Stimulated activated CD8-positive, alpha-beta memory T cell treated with anti-CD3 and anti-CD28 coated beads, Interleukin-15, amount 100 ng/mL, for 4 hours (primary cell): Measurements from ENCODE around the gene QSOX1.

Experiments
- DNase-seq, 2 donors: peaks; one replicate each; pipeline ENCODE4 v3.0.0-alpha.2; 2020; ENCODE audit warnings: low read depth in 2 of 2

Gene QSOX1

DNA sequence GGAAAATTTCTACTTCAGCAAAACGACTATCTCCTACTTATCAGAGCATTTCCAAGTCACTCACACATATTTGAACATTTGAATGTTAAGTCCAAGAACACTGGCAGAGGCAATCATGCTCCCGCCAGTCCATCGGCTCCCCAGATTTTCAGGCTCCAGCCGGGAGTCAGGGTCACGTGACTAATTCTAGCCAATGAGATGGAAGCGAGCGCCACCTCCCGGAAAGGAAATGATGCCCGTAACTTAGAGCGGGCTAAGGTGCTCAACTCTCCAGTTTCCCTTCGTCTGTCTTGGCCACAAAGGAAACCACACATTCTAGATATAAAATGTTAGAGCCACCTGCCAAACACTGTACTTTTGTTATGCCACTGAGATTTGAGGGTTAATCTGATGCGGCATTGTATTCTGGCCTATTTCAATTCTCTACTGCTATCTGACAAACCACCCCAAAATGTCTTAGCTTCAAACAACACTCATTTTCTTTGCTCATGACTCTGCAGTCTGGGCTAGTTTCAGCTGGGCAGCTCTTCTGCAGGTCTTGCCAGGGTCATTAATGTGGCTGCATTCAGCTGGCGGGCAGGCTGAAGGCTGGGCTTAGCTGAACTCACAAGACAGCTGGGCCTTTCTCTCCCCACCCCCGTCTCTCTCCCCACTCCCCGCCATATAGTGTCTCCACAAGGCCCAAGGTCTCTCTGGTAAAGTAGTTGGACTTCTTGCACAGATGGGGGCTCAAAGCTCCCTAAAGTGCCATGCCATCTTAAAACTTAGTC is 58.9 kb downstream of the QSOX1 start:
- no peak for DNase-seq

DNA sequence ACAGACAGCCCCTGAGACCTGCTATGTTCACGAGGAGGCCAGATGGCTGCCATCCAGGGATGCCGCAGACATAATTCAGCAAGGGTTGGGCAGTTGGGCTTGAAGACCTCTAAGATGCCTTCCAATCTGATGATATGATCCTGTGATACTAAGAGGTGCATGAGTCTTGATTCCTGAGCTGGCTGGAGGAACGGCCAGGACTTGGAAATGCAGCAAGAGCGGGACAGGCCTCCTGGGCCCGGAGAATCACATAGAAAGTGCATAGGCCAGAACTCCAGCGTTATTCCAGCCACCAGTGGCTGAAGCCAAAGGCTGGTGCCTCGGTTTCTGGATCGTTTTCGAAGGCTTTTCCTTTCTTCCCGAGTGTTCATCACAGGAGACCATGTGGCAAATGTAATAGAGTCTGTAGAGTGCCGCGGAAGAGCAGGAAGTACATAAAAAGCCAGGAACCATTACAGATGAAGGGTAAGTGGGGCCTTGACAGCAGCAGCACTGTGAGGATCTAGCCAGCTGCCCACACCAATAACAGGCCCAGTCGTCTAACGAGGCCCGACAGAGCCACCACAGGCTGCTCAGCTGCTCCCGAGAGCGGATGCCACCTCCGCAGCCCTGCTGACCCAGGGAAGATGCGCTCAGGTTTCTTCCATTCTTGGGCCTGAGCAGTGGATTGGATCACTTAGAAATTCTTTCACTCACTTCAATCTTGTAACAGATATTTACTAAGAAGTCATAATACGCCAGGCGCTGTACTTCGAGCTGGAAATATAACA is 61.4 kb downstream of the QSOX1 start:
- no peak for DNase-seq

DNA sequence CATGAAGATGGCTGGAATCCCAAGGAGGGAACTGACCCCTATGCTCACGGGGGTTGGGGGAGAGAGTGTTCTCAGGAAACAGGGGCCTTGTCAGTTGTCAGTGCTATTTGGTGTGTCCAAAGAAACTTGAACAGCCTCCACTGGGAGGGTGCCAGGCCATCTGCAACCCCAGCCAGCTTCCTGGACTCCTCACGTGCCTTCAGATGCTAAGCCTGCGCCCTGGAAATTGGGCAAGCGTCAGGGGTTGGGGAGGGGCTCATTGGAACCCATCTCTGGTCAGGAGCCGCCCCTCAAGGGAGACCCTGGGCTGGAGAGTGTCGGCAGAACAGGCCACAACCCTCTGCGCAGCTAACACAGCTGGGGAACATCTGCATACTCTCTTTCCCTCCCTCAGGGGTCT is 62.3 kb downstream of the QSOX1 start:
- DNase-seq: no peak

DNA sequence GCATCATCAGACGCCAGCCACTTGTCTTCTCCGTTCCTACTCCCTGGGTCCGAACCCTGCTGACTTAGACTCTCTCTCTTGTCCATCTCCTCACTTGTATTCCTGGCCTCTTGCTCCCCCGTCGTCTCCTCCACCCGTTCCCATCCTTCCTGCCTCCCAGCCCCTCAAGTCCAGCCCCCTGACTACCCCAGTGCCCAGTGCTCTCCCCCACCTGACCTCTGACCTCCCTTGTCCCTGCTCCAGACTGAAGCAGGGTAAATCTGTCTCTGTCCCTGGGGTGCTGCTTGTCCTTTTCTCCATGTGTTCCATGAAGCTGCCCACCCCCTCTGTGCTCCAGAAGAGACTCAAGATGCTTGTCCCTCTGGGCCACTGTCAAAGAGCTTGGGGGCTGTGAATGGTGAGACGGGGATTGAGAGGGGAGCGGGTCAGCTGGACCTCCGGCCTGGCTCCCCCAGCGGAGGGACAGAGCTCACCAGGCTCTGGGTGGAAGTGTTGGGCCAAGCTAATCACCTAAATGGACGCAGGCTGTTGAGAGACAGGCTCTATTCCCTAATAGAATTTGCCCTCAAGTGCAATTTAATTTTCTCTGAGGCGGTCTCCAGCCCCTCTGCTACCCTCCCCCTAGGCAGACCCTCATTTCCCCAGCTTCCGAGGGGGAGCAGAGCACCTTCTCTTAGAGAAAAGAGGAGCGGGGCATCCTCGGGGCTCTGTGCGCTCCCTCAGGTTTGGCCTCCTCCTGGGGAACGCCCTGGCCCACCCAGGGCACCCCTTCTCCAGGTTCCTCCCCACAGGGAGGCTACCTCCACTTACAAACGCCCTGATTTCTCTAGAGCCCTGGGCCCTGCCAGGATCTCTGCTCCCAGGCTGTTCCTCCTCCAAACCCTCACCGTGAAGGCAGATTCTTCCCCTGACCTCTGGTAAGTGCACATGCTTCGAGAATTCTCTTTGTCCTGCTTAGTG is 64.4 kb downstream of the QSOX1 start:
- DNase-seq: no peak

DNA sequence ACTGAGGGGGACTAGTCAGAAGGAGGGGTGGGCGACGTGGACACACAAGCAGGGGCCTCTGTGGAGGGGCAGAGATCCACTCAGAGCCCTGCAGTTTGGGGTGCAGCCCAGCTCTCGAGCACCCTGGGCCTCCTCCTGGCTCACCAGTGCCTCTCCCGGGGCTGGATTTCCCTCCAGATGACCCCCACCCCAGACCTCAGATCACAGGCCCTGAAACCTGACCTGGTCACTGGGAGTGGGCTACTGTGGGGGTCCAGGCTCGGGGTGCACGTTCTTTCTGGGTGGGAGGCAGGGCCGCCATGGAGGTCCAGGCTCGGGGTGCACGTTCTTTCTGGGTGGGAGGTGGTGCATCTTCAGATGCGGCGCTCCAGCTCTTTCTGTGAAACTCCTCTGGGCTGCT is 65.1 kb downstream of the QSOX1 start:
- DNase-seq: no peak

DNA sequence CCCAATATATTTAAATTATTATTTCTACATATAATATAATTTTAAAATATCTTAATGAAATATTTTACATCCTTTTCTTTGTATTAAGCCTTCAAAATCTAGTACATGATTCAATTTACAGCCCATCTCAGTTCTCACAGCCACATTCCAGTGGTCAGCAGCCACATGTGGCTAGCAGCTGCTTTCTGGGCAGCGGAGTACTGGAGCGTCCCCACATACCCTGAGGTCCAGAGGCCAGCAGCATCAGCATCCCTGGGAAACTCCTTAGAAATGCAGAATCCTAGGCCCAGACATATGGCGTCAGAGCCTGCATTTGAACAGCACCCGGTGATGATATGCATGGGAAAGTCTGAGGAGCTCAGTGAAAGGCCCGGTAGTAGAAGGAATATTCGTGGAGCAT is 66.8 kb downstream of the QSOX1 start:
- DNase-seq: no peak

DNA sequence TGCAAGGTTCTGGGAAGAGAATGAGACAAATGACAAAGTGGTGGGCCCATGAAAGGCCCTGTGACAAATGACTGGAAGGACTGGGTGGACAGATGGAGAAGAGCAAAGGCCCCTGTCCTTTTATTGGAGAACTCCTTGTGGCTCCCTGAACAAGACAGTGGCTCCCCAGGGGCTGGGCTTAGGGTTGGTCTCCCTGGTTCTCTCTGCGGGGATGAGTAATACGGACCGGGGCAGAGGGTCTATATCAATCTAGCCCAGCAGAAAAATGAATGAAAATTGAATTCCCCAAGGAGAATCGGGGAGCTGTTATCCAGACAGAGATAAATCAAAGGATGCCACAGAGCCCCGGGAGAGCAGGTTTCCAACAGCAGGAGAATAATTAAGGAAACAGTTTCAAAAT is 70.2 kb downstream of the QSOX1 start:
- DNase-seq: no peak

DNA sequence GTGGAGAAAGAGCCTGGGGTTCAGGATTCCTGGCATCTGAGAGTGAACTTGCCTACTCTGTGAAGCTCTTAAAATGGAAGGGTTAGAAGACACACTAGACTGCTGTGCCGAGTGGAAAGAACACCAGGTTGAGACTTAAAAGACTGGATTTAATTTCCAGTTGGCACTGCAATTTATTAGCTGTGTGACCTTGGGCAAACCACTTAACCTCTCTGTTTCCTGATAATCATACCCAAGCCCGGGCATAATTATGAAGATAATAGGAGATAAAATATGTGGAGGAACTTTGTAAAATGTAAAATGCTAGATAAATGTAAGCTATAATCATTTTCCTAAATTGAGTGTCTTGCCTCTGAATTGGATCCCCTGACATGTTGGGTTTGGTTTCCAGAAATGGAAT is 70.7 kb downstream of the QSOX1 start:
- no peak for DNase-seq

DNA sequence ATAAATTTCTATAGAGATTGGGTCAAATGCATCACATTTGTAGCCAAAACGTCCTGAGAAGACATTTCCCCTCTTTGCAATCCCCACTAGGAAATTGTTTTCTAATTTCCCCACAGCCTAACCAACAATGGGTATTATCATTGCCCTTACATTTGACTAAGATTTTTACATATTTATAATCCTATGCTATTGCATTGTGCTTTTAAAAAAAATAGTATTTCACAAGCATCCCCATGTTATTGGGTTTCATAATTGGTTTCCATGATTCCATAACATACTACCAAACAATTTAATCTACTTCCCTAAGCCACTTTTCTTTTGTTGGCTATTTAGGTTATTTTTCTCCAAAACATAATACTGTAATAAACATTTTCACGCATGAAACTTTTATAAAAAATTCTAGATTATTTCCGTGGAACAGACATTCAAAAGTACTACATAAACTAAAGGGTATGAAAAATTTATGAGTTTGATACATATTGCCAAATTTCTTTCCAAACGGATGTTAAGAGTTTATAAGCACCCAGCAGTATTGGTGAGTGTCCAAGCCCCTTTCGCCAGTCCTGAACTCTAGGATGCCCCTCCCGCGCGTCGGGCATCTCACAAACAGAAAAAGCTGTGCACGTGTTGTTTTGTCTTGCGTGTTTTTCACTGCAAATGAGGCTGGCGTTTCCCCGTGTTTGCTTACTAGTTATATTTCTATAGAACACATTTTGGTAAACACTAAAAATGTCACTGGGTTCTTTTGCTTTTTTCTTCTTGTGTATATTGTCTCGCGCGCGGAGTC is 73.4 kb downstream of the QSOX1 start:
- DNase-seq: no peak

DNA sequence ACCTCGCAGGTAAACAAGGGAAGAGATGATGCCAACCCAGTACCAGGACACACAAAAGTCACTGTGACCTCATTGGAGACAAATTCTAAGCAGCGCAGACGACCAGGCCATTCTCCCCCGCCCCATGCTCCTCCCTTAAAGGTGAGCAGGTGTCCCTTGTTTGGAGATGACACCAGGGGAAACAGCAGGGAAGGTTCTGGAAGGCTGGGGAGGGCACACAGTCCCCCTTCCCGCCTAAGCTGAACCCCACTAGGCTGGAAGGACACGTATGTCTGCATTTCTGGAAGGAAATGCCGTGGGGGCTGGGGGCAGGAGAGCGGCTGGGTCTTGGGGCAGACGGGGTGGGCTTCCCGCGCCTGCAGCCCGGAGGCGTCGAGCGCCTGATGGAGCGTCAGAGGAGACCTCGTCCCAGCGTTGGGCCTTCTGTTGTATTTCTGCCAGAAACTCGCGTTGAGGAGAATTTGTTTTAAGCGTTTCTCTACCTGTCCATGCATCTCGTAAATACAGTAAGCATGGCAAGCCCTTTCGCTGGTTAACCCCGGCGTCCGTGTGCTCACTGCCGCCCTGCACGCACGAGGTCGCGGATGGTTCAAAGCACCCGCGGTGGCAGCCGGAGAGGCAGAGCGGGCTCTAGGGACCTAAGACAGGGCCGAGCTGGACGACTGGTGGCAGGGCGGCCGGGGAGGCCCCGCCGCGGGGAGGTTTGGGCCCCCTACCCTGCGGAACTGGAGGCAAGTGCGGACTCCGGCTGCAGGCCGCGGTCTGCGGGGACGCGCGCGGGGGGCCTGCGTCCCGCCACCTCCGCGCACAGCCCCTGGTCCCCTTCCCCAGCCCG is 74.2 kb downstream of the QSOX1 start:
- DNase-seq: no peak

DNA sequence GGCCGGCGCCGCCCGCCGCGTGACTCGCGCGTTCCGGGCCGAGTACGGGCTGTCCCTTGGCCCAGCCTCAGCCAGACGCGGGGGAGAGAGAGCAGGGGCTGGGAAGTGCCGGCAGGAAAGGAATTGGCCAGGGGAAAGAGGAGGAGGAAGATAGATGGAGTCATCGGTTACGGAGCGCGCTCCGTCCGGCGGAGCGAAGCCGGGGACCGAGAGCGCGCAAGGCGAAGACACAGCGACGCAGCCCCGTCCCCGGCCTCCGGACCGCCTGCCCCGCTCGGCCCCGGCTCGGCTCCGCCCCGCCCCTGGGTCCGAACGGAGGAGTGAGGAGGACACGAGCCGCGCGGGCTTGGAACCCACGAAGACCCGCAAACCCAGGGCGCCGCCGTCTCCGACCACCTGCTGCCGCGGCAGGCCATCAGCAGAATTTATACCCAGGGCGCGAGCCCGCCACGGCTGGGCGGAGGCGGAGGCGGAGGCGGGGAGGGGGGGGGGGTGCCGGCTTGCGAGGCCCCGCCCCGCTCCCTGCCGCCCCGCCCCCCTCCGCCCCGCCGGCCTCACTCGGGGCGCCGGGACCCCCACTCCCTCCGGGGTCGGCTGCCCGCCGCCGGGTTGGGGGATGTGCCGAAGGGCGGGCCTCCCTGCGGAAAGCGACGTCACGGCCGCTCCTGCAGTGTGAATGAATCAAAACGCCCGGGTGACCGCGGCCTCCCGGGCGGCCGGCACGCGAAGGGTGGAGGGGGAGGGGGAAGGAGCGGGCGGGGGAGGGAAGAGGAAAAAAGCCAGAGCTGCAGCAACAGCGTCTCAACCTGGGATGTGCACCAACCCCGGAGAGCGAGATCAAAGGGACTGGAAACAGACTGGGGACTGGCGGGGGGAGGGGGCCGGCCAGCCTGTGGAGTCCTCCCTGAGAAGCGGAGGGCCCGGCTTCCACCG is 75.1 kb downstream of the QSOX1 start, which contains the start of gene LHX4:
TSS of gene LHX4 (plus strand) at position 782 of the 933 bp plus-strand sequence. CDS start 266 bp downstream, outside the sequence.
- DNase-seq: no peak

DNA sequence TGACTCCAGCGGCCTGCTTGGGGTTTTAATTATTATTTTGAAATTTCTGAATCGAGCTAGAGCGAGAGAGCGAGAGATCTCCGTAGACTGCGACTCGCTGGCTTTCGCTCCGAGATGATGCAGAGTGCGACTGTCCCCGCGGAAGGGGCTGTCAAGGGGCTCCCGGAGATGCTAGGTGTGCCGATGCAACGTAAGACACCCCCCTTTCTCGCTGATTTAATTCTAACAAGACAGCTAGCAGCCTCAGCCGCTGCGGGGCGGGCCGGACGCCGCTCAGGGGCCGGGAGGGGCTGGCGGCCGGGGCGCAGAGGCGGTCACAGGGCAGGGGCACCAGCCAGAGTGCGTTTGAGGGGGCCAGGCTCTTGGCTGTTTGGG is 75.7 kb downstream of the QSOX1 start:
- DNase-seq: no peak

DNA sequence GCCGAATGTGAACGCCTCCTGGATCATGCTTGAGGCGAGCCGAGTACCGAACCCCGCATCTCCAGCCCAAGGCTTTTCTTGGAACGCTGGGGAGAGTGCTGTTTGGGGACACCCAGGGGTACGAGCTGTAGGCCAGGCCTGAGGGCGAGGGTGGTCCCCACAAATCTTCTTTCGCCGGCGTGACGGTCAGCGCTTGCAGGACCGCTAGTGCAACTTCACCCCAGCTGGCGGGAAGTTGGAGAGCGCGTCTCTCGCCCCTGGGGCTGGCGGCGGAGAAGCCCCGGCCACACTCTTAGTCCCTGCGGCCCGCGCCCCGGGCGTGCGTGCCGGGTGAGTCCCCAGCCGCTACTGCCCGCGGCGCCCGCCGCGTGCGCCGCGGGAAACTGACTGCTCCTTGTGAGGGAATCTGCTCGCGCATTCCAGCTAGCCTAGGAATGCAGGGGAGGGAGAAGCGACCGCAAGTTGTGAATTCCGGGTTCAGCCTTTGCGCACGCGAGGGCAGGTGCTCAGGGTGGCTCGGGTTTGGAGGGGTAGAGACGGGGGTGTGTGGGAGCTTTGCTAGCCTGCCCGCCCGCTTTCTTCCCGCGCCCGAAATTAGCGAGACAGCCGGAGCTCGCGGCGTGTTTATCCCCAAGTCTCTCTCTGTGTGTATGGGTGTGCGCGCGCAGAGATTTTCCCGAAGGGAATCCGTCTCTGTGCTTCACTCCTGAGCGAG is 76.3 kb downstream of the QSOX1 start:
- no peak for DNase-seq

DNA sequence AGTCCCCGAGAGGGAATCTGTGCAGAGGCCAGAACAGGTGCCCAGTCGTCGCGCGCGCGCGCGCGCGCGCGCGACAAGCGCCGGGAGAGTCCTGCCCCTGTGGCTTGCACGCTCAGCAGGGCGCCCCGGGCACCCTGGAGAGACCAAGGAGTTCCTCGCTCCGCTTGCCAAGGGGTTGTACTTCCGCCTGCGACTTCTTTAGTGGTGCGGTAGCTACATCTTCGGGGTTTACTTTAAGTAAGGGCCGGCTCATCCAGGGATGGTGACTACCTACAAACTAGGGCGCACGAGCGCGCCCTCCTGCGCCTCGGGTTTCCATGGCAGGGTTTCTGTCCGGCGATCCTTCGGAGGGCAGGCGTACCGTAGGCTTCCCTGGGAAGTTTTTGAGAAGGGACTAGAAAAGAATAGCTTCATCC is 76.8 kb downstream of the QSOX1 start:
- DNase-seq: no peak

DNA sequence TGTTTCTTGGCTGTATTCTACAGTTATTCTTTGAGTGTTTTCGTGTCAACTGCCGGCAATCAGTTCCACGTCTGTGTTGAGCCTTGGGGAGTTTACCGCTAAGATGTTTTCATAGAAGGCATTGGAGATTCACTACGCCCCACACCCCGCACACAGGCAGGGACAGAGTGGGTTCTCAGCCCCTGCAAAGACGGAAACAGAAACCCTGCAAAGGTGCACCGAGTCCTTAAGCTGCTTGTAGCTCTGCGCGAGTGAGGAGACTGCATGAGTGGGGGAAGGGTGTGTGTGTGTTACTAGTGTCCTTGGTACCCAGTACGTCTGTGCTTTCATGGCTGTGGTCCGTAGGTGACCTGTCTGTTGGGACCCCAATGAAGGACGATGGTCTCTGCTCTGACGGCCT is 77.3 kb downstream of the QSOX1 start:
- no peak for DNase-seq

DNA sequence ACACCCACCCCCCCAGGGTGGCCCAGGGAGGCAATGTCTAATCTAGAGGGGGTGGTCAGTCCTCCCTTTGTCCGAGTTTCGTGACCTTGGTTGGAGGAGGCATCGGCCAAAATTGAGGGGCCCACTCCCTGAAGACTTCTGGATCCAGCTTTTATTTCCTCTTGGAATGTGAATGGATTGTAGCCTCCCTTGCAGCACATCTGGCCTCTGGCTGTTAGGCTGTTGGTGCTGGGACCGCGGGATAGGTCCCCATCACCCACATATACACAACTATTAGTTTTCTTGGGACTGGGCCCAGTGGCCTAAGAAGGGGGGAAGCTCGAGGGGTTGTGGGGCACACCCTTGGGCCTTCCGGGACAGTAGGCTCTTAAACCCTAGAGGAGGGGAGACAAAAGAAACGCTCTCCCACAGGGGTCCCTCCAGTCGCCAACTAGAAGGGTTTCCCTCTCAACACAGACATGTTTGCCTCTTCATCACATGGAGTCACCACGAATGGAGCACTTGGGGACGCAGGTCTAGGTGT is 77.9 kb downstream of the QSOX1 start:
- DNase-seq: no peak

DNA sequence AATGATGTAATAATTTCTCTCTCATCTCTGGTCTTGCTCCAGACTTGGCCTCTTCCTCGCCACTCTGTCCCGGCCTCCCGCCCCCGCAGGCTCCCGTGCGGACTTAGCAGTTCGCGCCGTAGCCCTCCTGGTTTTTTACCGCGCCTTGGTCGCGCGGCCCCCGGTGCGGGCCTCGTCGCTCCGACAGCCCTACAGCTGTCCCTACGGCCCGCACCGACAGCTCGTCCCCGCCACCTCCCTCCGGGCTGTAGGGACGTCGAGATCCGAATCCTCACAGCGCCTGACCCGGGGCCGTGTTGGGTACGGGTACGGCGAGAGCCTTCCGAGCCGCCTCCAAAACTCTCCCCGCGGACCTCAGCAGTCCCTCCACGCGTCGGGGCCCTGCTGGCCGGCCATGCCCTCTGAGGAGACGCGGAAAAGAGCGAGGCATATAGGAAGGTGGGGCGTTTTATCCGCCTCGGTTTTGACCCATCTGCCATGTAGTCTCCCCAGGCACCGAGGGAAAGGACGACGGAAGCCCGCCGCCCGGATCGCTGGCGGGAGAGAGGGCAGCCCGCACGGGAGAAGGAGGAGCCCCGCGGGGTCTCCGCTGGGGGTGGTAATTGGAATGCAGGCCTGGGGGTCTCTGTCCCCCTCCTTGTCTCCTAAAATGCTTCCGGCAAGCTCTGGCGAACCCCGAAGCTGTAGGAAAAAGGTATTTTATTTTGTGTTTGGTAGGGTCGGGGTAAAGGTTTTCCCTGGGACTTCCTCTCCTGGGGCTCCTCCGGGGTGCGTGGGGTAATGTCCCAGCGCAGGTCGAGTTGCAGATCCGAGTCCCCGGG is 78.7 kb downstream of the QSOX1 start:
- no peak for DNase-seq
